Middle frontal gyrus (tissue), 1 donor: ENCODE results near the gene ZNF724.
"Not testable (repeated sequence)": the region's sequence is repeated elsewhere in the genome, so short reads cannot be mapped to it uniquely, and the experiment has no call there.

Source experiments
- DNase-seq: peaks from one replicate; pipeline ENCODE4 v3.0.0-alpha.2; 2015; ENCODE audit warnings: low spot score; ENCODE audit errors: extremely low spot score

ZNF724 gene

GRCh38 chr19:23253256-23253655 is 3.1 kb upstream of the ZNF724 start:
- DNase-seq: not testable (repeated sequence)

- DNase-seq: no peak
Observed at GRCh38 chr19:23241419-23241818, 8.8 kb downstream of the ZNF724 start.

GRCh38 chr19:23222998-23223652 is 27.1 kb downstream of the ZNF724 start:
- DNase-seq: no peak

- DNase-seq: no peak
Observed at GRCh38 chr19:23203841-23204344, 46.3 kb downstream of the ZNF724 start.

- no peak for DNase-seq
Observed at GRCh38 chr19:23190341-23190740, 59.9 kb downstream of the ZNF724 start.

- no peak for DNase-seq
Observed at GRCh38 chr19:23183251-23183650, 66.9 kb downstream of the ZNF724 start.
